Measurements from ENCODE around the gene SMIM36.
A peak's percentile ranks its signal among the peaks of the same experiment; 100 is the strongest.
"Not testable (repeated sequence)": the region's sequence is repeated elsewhere in the genome, so short reads cannot be mapped to it uniquely, and the experiment has no call there.

SMIM36 gene

GRCh38 chr17:55423535-55423934, 87.7 kb downstream of the SMIM36 start:
- no peak for DNase-seq (ENCODE audit: low spot score)
- no peak for TF ChIP-seq CTCF (IDR thresholded peaks at IDR 0.05; ENCODE audit: extremely low read depth, missing control alignments)

GRCh38 chr17:55422828-55423164, 88.5 kb downstream of the SMIM36 start:
- not testable (repeated sequence) for DNase-seq (ENCODE audit: low spot score)

- no peak for DNase-seq (ENCODE audit: low spot score)
- no peak for TF ChIP-seq CTCF (IDR thresholded peaks at IDR 0.05; ENCODE audit: extremely low read depth, missing control alignments)
These were observed 89.9 kb downstream of the SMIM36 start, which contains the start of gene MMD for GRCh38 chr17:55421179-55421934. MMD (minus strand) TSS chr17:55421835; CDS start chr17:55421695, 140 bp downstream.

GRCh38 chr17:55420776-55421178, 90.5 kb downstream of the SMIM36 start:
- TF ChIP-seq CTCF (IDR thresholded peaks at IDR 0.05; ENCODE audit: extremely low read depth, missing control alignments) = no peak
- DNase-seq (ENCODE audit: low spot score) = peak; percentile 47

GRCh38 chr17:55420067-55420775, 91.0 kb downstream of the SMIM36 start:
- peak; percentile 56 for DNase-seq (ENCODE audit: low spot score)
- no peak for TF ChIP-seq CTCF (IDR thresholded peaks at IDR 0.05; ENCODE audit: extremely low read depth, missing control alignments)

GRCh38 chr17:55418369-55419268, 92.6 kb downstream of the SMIM36 start:
- no peak for TF ChIP-seq CTCF (IDR thresholded peaks at IDR 0.05; ENCODE audit: extremely low read depth, missing control alignments)
- DNase-seq (ENCODE audit: low spot score) = no peak

GRCh38 chr17:55417411-55418268, 93.6 kb downstream of the SMIM36 start:
- DNase-seq (ENCODE audit: low spot score) = no peak
- no peak for TF ChIP-seq CTCF (IDR thresholded peaks at IDR 0.05; ENCODE audit: extremely low read depth, missing control alignments)

Measured in GM20000 (cell line).